ENCODE results near the gene NPM3. TPM values are rescaled to one million over a fixed set of nuclear protein-coding genes. Genes with fewer than 3 reads are reported as not detected.
A peak's percentile ranks its signal among the peaks of the same experiment; 100 is the strongest.

NPM3 gene
- total RNA-seq, 4 donors from 2014 or later: 13.3 to 60.5 (median 31.1) TPM

DNA sequence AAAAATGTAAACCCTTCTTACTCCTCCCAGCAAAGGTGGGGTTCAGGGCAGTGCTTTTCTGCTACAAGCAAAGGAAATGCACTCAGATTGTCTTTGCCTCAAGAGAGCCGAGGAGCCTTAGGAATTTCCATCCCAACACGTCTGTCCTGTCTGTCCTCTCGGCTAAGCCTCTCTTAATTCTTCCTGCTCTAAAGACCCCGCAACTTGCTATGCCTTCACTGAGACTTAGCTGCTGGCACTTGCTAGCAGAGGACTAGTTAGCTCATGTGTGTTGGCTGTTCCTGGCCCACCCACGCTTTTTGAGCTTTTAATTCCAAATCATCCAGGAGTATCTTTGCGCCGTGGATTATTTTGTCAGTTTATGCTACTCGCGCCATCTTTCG is 481 bp upstream of the NPM3 start:
- Histone ChIP-seq H3K9me3 (no peaks in the 10 kb centered on the region), H3K27me3 (peaks cover 13% of the 10 kb centered on the region), H3K4me3 (peak overlapping the region; percentile 76), H3K36me3 (peaks cover 35% of the 10 kb centered on the region), H3K4me1 (peaks cover 57% of the 10 kb centered on the region), H3K27ac (no peak overlapping the region)
- DNase-seq (ENCODE audit: low spot score in 2 of 2): no peak
- WGBS: 48% methylated on average over 10 of the region's 10 CpGs
- TF ChIP-seq, protein P1, sequence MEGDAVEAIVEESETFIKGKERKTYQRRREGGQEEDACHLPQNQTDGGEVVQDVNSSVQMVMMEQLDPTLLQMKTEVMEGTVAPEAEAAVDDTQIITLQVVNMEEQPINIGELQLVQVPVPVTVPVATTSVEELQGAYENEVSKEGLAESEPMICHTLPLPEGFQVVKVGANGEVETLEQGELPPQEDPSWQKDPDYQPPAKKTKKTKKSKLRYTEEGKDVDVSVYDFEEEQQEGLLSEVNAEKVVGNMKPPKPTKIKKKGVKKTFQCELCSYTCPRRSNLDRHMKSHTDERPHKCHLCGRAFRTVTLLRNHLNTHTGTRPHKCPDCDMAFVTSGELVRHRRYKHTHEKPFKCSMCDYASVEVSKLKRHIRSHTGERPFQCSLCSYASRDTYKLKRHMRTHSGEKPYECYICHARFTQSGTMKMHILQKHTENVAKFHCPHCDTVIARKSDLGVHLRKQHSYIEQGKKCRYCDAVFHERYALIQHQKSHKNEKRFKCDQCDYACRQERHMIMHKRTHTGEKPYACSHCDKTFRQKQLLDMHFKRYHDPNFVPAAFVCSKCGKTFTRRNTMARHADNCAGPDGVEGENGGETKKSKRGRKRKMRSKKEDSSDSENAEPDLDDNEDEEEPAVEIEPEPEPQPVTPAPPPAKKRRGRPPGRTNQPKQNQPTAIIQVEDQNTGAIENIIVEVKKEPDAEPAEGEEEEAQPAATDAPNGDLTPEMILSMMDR (IDR thresholded peaks at IDR 0.05): no peak
- TF ChIP-seq POLR2AphosphoS5 (IDR thresholded peaks at IDR 0.05) (no peak), POLR2A (IDR thresholded peaks at IDR 0.05) (no peak), EP300 (IDR thresholded peaks at IDR 0.05) (no peak)

DNA sequence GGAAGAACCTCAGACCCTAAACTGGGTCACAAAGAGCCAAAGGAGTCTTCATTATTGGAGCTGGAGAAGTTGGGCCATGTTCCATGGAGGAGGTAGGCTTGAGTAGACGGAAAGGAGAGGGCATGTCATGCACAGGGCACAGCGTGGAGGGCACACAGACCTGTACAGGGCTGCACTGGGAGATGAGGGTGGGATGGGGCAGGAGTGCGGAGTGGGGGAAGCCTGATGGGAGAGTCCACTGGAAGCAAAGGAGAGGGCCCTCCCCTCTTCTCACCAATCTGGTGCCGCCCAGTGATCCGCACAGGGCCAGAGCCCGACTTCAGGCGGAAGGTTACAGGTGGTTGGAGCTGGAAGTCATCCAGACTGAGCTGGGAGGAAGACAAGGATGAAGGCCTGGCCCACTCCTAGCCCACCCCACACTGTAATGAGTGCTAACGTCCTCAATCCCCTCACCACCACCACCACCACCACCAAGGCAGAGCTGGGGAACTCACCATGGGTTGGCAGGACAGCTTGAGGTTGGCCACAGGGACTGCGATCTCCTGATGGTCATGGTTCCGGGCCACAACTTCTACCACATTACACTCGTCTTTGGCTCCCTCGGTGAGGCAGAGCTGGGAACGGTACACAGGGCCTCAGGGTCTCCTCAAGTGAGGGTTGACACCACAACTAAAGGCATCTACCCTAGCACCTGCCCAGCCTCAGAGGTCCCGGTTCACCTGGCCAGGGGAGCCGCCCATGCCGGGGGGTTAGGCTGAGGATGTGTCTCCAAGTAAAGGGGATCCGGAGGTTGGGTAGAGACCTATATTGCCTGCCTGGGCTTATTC is 1.0 kb downstream of the NPM3 start:
- H3K36me3 ChIP-seq: peaks cover 20% of the 10 kb centered on the region
- peaks cover 27% of the 10 kb centered on the region for H3K27me3 ChIP-seq
- H3K27ac ChIP-seq: no peak overlapping the region
- no peak for DNase-seq (ENCODE audit: low spot score in 2 of 2)
- H3K9me3 ChIP-seq: no peaks in the 10 kb centered on the region
- no peak for TF ChIP-seq POLR2AphosphoS5 (IDR thresholded peaks at IDR 0.05)
- TF ChIP-seq POLR2A (IDR thresholded peaks at IDR 0.05): no peak
- TF ChIP-seq EP300 (IDR thresholded peaks at IDR 0.05): no peak
- TF ChIP-seq, protein P1 (IDR thresholded peaks at IDR 0.05): no peak
- H3K4me3 ChIP-seq: peak overlapping the region; percentile 76
- 58% methylated on average over 16 of the region's 17 CpGs for WGBS
- H3K4me1 ChIP-seq: peaks cover 62% of the 10 kb centered on the region

DNA sequence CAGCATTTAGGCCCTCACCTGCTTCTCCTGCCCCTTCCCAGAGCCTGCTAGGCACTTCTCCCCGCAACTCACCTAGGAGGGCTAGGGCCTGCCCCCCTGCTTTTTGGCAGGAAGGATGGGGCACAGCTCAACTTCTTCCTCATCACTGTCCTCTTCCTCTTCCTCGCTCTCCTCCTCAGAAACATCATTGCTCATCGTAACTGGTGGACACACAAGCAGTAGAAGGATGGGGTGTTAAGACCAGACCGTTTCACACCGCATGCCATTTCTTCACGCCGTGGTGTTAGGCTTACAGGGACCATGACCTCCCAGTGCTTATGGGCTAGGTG is 1.6 kb downstream of the NPM3 start:
- WGBS: 84% methylated on average over 7 of the region's 7 CpGs
- peak in 1 of 2 donors; percentile 56 for DNase-seq (ENCODE audit: low spot score in 2 of 2)
- H3K27ac ChIP-seq: no peak overlapping the region
- TF ChIP-seq, protein P1 (IDR thresholded peaks at IDR 0.05): no peak
- TF ChIP-seq EP300 (IDR thresholded peaks at IDR 0.05): no peak
- no peak for TF ChIP-seq POLR2A (IDR thresholded peaks at IDR 0.05)
- TF ChIP-seq POLR2AphosphoS5 (IDR thresholded peaks at IDR 0.05): no peak
- peaks cover 14% of the 10 kb centered on the region for H3K36me3 ChIP-seq
- no peak overlapping the region for H3K4me3 ChIP-seq
- H3K27me3 ChIP-seq: peaks cover 33% of the 10 kb centered on the region
- H3K9me3 ChIP-seq: no peaks in the 10 kb centered on the region
- H3K4me1 ChIP-seq: peaks cover 62% of the 10 kb centered on the region

DNA sequence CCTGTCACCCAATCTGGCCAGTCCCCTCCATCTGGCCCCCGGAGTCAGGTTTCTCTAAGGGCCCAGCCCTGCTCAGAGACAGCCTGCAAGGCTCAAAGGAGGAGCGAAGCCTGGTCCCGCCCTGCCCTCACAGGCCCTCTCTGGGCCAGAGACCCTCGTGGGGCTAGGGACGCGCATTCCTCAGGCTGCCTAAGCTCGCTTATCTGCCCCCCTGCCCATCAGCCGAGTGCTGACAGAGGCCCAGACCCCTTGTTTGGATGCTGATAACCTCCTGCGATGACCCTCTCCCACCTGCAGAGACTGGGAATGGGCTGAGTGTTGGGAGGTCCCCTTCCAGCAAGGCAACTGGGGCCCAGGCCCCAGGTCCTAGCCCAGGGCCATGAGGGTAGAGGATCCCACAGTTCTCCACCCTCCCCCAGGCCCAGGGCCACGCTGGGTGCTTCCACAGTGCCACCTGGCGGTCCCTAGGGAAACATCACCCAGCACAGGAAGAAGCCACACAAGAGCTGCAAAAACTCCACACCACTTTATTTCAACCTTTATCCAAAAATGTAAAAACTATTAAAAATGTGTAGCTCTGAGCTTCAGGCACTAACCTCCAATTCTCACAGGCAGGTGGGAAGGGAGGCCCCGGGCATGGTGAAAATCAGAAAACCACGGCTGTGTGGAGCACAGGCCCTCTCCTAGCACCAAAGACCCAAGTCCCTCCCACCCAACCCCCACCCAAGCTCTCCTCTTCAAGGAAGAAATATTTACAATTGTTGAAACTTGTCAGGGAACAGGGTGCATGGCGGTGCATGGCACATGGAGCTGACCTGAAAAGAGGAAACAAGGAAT is 2.2 kb downstream of the NPM3 start:
- no peak for TF ChIP-seq POLR2AphosphoS5 (IDR thresholded peaks at IDR 0.05)
- TF ChIP-seq, protein P1 (IDR thresholded peaks at IDR 0.05): peak; percentile 57 to 84
- 49% methylated on average over 12 of the region's 14 CpGs for whole genome bisulfite sequencing
- no peak overlapping the region for H3K27ac ChIP-seq
- H3K9me3 ChIP-seq: no peaks in the 10 kb centered on the region
- H3K27me3 ChIP-seq: peaks cover 38% of the 10 kb centered on the region
- H3K36me3 ChIP-seq: peaks cover 8% of the 10 kb centered on the region
- no peak overlapping the region for H3K4me3 ChIP-seq
- peaks cover 68% of the 10 kb centered on the region for H3K4me1 ChIP-seq
- peak; percentile 65 to 83 for DNase-seq (ENCODE audit: low spot score in 2 of 2)

Data from suprapubic skin (tissue), 4 donors.